SU-DHL-6 (cell line): ENCODE results near the gene SCARB1.

Experiments
- EZH2phosphoT487 ChIP-seq: fragments of 200-600 bp; sonication (generic), shearing (Covaris generic); conservative IDR thresholded peaks from 2 replicates; pipeline ENCODE4 v1.6.1; 2018; ENCODE audit warnings: mild to moderate bottlenecking, antibody characterized with exemption, low read length, moderate library complexity, mixed read lengths
- TF ChIP-seq, protein P1 (sequence below): fragments of 200-600 bp; sonication (generic); IDR thresholded peaks from one replicate; pipeline ENCODE4 v1.5.1; 2017; ENCODE audit warnings: antibody characterized with exemption, mild to moderate bottlenecking, low read length, moderate library complexity; ENCODE audit not compliant: insufficient read depth, poor library complexity, severe bottlenecking

GRCh38 chr12:124795081-124795948 lies 68.3 kb downstream of the SCARB1 start:
- TF ChIP-seq, protein P1, sequence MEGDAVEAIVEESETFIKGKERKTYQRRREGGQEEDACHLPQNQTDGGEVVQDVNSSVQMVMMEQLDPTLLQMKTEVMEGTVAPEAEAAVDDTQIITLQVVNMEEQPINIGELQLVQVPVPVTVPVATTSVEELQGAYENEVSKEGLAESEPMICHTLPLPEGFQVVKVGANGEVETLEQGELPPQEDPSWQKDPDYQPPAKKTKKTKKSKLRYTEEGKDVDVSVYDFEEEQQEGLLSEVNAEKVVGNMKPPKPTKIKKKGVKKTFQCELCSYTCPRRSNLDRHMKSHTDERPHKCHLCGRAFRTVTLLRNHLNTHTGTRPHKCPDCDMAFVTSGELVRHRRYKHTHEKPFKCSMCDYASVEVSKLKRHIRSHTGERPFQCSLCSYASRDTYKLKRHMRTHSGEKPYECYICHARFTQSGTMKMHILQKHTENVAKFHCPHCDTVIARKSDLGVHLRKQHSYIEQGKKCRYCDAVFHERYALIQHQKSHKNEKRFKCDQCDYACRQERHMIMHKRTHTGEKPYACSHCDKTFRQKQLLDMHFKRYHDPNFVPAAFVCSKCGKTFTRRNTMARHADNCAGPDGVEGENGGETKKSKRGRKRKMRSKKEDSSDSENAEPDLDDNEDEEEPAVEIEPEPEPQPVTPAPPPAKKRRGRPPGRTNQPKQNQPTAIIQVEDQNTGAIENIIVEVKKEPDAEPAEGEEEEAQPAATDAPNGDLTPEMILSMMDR = no peak
- TF ChIP-seq EZH2phosphoT487 = no peak
